HFF-Myc (cell line): ENCODE results near the gene YES1.

Experiments used
- DNase-seq: peaks from one replicate; pipeline ENCODE4 v3.0.0-alpha.2; 2011; ENCODE audit warnings: low read depth; ENCODE audit errors: extremely low read depth
- H3K4me3 ChIP-seq: replicated peaks from 2 replicates; pipeline ENCODE4 v1.5.1; 2011; ENCODE audit warnings: low read depth, mild to moderate bottlenecking, control low read depth, low read length
- TF ChIP-seq, protein P1 (sequence below): IDR thresholded peaks from 2 replicates; pipeline ENCODE4 v1.5.1; 2012; ENCODE audit warnings: mild to moderate bottlenecking, low read depth, low read length, control low read depth; ENCODE audit errors: missing control alignments

YES1 gene

GRCh38 chr18:845152-845819, 33.2 kb upstream of the YES1 start:
- no peak overlapping the region for H3K4me3 ChIP-seq
- peak; percentile 91 for DNase-seq
- TF ChIP-seq, protein P1, sequence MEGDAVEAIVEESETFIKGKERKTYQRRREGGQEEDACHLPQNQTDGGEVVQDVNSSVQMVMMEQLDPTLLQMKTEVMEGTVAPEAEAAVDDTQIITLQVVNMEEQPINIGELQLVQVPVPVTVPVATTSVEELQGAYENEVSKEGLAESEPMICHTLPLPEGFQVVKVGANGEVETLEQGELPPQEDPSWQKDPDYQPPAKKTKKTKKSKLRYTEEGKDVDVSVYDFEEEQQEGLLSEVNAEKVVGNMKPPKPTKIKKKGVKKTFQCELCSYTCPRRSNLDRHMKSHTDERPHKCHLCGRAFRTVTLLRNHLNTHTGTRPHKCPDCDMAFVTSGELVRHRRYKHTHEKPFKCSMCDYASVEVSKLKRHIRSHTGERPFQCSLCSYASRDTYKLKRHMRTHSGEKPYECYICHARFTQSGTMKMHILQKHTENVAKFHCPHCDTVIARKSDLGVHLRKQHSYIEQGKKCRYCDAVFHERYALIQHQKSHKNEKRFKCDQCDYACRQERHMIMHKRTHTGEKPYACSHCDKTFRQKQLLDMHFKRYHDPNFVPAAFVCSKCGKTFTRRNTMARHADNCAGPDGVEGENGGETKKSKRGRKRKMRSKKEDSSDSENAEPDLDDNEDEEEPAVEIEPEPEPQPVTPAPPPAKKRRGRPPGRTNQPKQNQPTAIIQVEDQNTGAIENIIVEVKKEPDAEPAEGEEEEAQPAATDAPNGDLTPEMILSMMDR: no peak

- no peak for DNase-seq
- H3K4me3 ChIP-seq: no peak overlapping the region
- TF ChIP-seq, protein P1: no peak
Observed at GRCh38 chr18:841647-842370, 29.8 kb upstream of the YES1 start.

- TF ChIP-seq, protein P1: no peak
- no peak for DNase-seq
- H3K4me3 ChIP-seq: no peak overlapping the region
Observed at GRCh38 chr18:840516-840915, 28.5 kb upstream of the YES1 start.

GRCh38 chr18:840023-840408, 28.0 kb upstream of the YES1 start:
- TF ChIP-seq, protein P1: no peak
- H3K4me3 ChIP-seq: no peak overlapping the region
- no peak for DNase-seq

DNA sequence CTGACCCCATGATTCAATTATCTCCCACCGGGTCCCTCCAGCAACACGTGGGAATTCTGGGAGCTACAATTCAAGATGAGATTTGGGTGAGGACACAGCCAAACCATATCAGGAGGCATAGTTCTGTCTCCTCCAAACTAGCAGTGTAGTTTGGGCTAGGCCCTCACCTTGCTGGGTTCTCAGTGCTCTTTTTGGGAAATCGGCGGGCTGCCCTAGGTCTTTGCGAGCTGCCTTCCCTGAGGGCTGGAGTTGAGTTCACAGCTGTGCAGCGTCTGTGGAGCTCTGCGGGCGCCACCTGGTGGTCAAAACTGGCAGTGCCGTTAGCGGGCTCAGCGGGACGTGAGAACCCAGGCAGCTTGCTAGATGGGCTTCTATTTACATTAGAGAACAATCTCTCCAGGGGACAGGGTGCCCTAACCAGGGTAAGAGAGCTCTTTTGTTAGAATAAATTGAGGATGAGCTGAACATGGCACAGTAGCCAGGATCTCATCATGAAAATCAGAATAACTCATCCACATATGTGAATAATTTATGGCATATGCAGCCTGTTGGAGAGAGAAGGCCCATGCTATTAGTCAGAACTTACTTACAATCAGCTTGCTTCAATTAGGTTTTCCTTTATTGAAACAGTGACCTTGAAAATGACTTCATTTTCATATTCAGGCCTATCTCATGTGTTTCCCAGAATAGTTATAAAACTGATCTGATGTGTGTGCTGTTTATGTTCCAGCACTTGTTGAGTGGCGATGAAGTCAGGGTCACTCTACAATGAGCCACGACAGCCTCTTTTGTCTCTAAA, 27.4 kb upstream of the YES1 start:
- DNase-seq: peak; percentile 77
- TF ChIP-seq, protein P1: peak; percentile 98
- no peak overlapping the region for H3K4me3 ChIP-seq

- H3K4me3 ChIP-seq: no peak overlapping the region
- TF ChIP-seq, protein P1: no peak
- DNase-seq: no peak
Observed at GRCh38 chr18:837922-838321, 25.9 kb upstream of the YES1 start.
